GM19438 (cell line): ENCODE measurements around the gene ROGDI.
A peak's percentile ranks its signal among the peaks of the same experiment; 100 is the strongest.

Source experiments
- ATAC-seq: cut with Tn5 transposase; IDR thresholded peaks from one replicate; pipeline ENCODE4 v1.9.1; 2021; ENCODE audit warnings: low read depth; ENCODE audit not compliant: unreplicated experiment

The ROGDI gene

GRCh38 chr16:4801962-4802658 is at the start of gene ROGDI:
Gene ROGDI (minus strand): TSS chr16:4802633. CDS start chr16:4802571, 62 bp downstream.
- ATAC-seq, result peak; percentile 68

GRCh38 chr16:4850211-4850610 is 47.8 kb upstream of the ROGDI start:
- no peak for ATAC-seq

GRCh38 chr16:4847774-4848587 is 45.5 kb upstream of the ROGDI start:
- ATAC-seq, result peak; percentile 19

GRCh38 chr16:4846901-4847773 is 44.7 kb upstream of the ROGDI start, which contains the start of the genes GLYR1 and UBN1:
Gene GLYR1 (minus strand): TSS chr16:4847288. CDS start chr16:4847265, 23 bp downstream.
Gene UBN1 (plus strand): TSS chr16:4847481. CDS start chr16:4852918, 5,437 bp downstream.
- ATAC-seq, result peak; percentile 82

GRCh38 chr16:4846503-4846900 is 44.1 kb upstream of the ROGDI start:
- peak; percentile 39 for ATAC-seq

GRCh38 chr16:4840984-4841383 is 38.6 kb upstream of the ROGDI start:
- ATAC-seq, result no peak

GRCh38 chr16:4839942-4840341 is 37.5 kb upstream of the ROGDI start:
- ATAC-seq, result no peak

- ATAC-seq, result no peak
These were observed 35.5 kb upstream of the ROGDI start for GRCh38 chr16:4837733-4838501.

- ATAC-seq, result no peak
These were observed 34.3 kb upstream of the ROGDI start for GRCh38 chr16:4836727-4837126.

- ATAC-seq, result no peak
These were observed 31.2 kb upstream of the ROGDI start for GRCh38 chr16:4833584-4833983.

- ATAC-seq, result no peak
These were observed 30.4 kb upstream of the ROGDI start for GRCh38 chr16:4832698-4833343.

GRCh38 chr16:4831616-4832015 is 29.2 kb upstream of the ROGDI start:
- no peak for ATAC-seq

- no peak for ATAC-seq
These were observed 28.0 kb upstream of the ROGDI start for GRCh38 chr16:4830408-4830807.

- ATAC-seq, result no peak
These were observed 26.3 kb upstream of the ROGDI start for GRCh38 chr16:4828567-4829321.

- no peak for ATAC-seq
These were observed 24.5 kb upstream of the ROGDI start for GRCh38 chr16:4826980-4827379.

GRCh38 chr16:4826526-4826925 is 24.1 kb upstream of the ROGDI start:
- ATAC-seq, result no peak

- no peak for ATAC-seq
These were observed 22.8 kb upstream of the ROGDI start for GRCh38 chr16:4825196-4825595.

GRCh38 chr16:4820652-4821051 is 18.2 kb upstream of the ROGDI start:
- no peak for ATAC-seq
